Measurements from ENCODE around the gene SPCS2.
"Not testable (repeated sequence)": the region's sequence is repeated elsewhere in the genome, so short reads cannot be mapped to it uniquely, and the experiment has no call there.

Gene SPCS2

DNA sequence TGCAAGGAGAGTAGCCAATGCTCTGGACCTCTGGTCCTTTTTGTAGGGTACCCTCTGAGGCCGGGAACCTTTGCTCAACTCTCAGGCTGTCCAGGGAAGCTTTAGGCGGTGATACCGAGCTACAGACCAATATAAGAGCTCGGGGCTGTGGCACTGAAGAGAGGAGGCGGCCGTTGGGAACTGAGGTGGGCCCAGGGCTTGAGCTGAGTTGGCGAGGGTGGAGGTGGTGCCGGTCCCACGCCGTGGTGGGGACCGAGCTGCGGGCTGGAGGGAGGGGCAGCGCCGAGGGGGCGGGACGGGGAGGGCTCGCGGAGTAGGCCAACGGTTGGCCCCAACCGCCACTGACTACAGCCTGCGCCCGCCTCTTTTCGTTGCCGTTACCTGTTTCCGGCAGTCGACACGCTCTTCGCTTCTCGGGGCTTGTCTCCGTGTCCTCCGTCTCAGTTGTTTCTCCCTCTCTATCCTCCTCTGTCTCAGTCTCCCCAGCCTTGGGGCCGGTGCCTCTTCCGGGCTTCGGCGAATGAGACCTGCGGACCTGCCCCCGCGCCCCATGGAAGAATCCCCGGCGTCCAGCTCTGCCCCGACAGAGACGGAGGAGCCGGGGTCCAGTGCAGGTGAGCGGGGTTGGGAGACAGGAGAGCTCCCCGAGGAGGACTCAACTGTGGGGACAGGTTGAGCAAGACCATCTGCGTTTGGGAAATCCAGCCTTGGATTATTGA, 39.6 kb downstream of the SPCS2 start, which contains the start of gene NEU3:
Gene NEU3 (plus strand): TSS at position 393 of the 719 bp plus-strand sequence. CDS start 128 bp downstream, at position 521.
- H3K9me3 ChIP-seq = no peaks in the 10 kb centered on the region

DNA sequence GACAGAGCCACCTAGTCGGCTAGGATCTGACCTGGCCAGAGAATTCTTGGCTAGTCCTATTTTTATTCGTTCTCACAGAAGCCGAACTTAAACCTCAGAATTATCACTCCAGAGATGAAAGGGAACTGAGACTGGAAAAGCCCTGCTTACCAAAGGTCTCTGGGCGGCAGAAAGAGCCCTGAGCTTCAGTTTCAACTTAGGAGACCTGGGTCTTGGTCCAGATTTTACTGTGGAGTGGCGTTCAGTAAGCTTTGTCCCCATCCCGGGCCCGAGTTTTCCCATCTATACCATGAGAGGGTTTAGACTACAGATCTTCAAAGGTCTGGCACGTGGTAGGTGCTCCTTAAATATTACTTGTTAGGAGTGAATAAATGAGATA, 40.2 kb downstream of the SPCS2 start:
- Histone ChIP-seq H3K4me3 (ENCODE audit: low read depth in 1 of 2, low read length in 1 of 2) (peak overlapping the region; percentile 72 to 76), H3K27ac (peak overlapping the region; percentile 83), H3K9me3 (no peaks in the 10 kb centered on the region), H3K36me3 (peaks cover 3% of the 10 kb centered on the region), H3K27me3 (no peaks in the 10 kb centered on the region), H3K4me1 (ENCODE audit: control insufficient read depth in 1 of 2, insufficient read depth in 1 of 2, low read depth in 1 of 2, low read length in 1 of 2) (peaks cover 18 to 24% of the 10 kb centered on the region in 2 experiments)
- no peak for TF ChIP-seq CTCF (IDR thresholded peaks at IDR 0.05)

More for the DNA sequence above, 39.6 kb downstream of the SPCS2 start, which contains the start of gene NEU3:
- H3K27ac ChIP-seq = peak within 1 kb of the TSS; percentile 83
- no peaks in the 10 kb centered on the region for H3K27me3 ChIP-seq
- no peak for TF ChIP-seq CTCF (IDR thresholded peaks at IDR 0.05)
- H3K4me3 ChIP-seq (ENCODE audit: low read depth in 1 of 2, low read length in 1 of 2) = peak within 1 kb of the TSS; percentile 72 to 76
- H3K36me3 ChIP-seq = no peaks in the 10 kb centered on the region
- H3K4me1 ChIP-seq (ENCODE audit: control insufficient read depth in 1 of 2, insufficient read depth in 1 of 2, low read depth in 1 of 2, low read length in 1 of 2) = peaks cover 18 to 24% of the 10 kb centered on the region in 2 experiments

DNA sequence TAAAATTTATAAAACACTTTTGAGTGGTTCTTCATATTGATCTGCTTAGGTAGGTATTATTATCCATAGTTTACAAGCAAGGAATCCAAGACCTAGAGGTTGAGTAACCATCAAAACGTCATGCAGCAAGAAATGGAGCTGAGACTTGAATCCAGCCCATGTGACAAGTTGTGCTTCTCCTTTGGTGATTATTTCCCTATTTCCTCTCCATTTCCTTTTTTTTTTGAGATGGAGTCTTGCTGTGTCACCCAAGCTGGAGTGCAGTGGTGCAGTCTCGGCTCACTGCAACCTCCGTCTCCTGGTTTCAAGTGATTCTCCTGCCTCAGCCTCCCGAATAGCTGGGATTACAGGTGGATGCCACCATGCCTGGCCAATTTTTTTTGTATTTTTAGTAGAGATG, 41.1 kb downstream of the SPCS2 start:
- not testable (repeated sequence) for H3K9me3 ChIP-seq; H3K27me3 ChIP-seq; H3K4me3 ChIP-seq (ENCODE audit: low read depth in 1 of 2, low read length in 1 of 2)
- H3K27ac ChIP-seq = peak overlapping the region; percentile 83
- peaks cover 18 to 24% of the 10 kb centered on the region in 2 experiments for H3K4me1 ChIP-seq (ENCODE audit: control insufficient read depth in 1 of 2, insufficient read depth in 1 of 2, low read depth in 1 of 2, low read length in 1 of 2)
- peaks cover 12% of the 10 kb centered on the region for H3K36me3 ChIP-seq

DNA sequence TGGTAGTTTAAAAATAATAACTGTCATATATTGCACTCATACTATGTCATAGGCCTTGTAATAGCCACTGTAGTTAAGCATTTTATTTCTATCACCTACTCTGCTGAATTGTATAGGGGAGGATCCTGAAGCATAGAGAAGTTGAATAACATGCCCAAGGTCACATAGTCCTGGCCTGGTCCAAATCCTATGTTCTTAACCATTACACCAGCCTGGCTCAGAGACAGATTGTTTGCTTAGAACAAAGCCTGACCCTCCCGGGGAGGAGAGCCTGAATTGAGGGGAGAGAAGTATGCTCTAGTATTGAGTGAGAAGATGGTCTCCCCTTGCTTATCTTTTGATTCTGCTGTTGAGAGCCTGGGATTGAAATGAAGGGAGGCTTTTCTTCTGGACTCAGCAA, 41.9 kb downstream of the SPCS2 start:
- Histone ChIP-seq H3K36me3 (peaks cover 16% of the 10 kb centered on the region), H3K27me3 (no peaks in the 10 kb centered on the region), H3K4me3 (ENCODE audit: low read depth in 1 of 2, low read length in 1 of 2) (no peak overlapping the region), H3K9me3 (no peaks in the 10 kb centered on the region), H3K4me1 (ENCODE audit: control insufficient read depth in 1 of 2, insufficient read depth in 1 of 2, low read depth in 1 of 2, low read length in 1 of 2) (peaks cover 18 to 24% of the 10 kb centered on the region in 2 experiments), H3K27ac (no peak overlapping the region)
- TF ChIP-seq CTCF (IDR thresholded peaks at IDR 0.05) = no peak

GRCh38 chr11:74992852-74993251, 43.8 kb downstream of the SPCS2 start:
- Histone ChIP-seq H3K4me3 (ENCODE audit: low read depth in 1 of 2, low read length in 1 of 2) (no peak overlapping the region), H3K27ac (no peak overlapping the region), H3K4me1 (ENCODE audit: control insufficient read depth in 1 of 2, insufficient read depth in 1 of 2, low read depth in 1 of 2, low read length in 1 of 2) (peaks cover 18 to 24% of the 10 kb centered on the region in 2 experiments), H3K9me3 (no peaks in the 10 kb centered on the region), H3K27me3 (no peaks in the 10 kb centered on the region), H3K36me3 (peaks cover 23% of the 10 kb centered on the region)
- no peak for TF ChIP-seq CTCF (IDR thresholded peaks at IDR 0.05)

DNA sequence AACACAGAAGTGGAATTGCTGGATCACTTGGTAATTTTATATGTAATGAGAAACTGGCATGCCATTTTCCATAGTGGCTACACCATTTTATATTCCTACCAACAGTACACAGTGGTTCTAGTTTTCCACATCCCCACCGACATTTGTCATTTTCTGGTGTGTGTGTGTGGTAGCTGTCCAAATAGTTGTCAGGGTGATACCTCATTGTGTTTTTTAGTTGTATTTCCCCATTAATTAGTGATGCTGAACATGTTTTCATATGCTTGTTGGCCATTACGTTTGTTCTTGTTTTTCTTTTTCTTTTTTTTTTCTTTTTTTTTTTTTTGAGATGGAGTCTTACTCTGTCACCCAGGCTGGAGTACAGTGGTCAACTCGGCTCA, 51.9 kb downstream of the SPCS2 start:
- H3K36me3 ChIP-seq = peaks cover 16% of the 10 kb centered on the region
- no peak overlapping the region for H3K27ac ChIP-seq
- no peak overlapping the region for H3K4me3 ChIP-seq (ENCODE audit: low read depth in 1 of 2, low read length in 1 of 2)
- no peaks in the 10 kb centered on the region for H3K9me3 ChIP-seq
- H3K27me3 ChIP-seq = no peaks in the 10 kb centered on the region
- no peaks in the 10 kb centered on the region for H3K4me1 ChIP-seq (ENCODE audit: control insufficient read depth in 1 of 2, insufficient read depth in 1 of 2, low read depth in 1 of 2, low read length in 1 of 2)
- no peak for TF ChIP-seq CTCF (IDR thresholded peaks at IDR 0.05)
